Naive B cell (primary cell): Measurements from ENCODE around the gene NUDCD3. TPM values are rescaled to one million over a fixed set of nuclear protein-coding genes. Genes with fewer than 3 reads are reported as not detected.

Experiments used
- ATAC-seq, 2 donors: fragments of 150-1000 bp; cut with Tn5 transposase; 2 replicates each; pipeline ENCODE4 v1.10.0; 2021; ENCODE audit warnings: low read depth in 2 of 2, mild to moderate bottlenecking in 2 of 2, moderate library complexity in 2 of 2
- DNase-seq: peaks from one replicate; pipeline ENCODE4 v3.0.0; 2022
- H3K27ac Mint-ChIP-seq, 6 donors: one replicate each; pipeline ENCODE4 v1.8.0; 2020 to 2022; ENCODE audit warnings: mild to moderate bottlenecking in 6 of 6, mixed read lengths in 6 of 6, moderate library complexity in 5 of 6, inconsistent platforms in 2 of 6
- H3K27me3 Mint-ChIP-seq, 3 donors: one replicate each; pipeline ENCODE4 v1.8.0; 2021 to 2022; ENCODE audit warnings: mixed read lengths in 3 of 3, mild to moderate bottlenecking in 1 of 3
- H3K36me3 Mint-ChIP-seq, 2 donors: one replicate each; pipeline ENCODE4 v1.8.0; 2020 to 2022; ENCODE audit warnings: mixed read lengths in 2 of 2, inconsistent platforms in 1 of 2, mild to moderate bottlenecking in 1 of 2
- H3K4me1 Mint-ChIP-seq, 3 donors: one replicate each; pipeline ENCODE4 v1.8.0; 2020 to 2022; ENCODE audit warnings: mixed read lengths in 3 of 3, inconsistent platforms in 1 of 3, mild to moderate bottlenecking in 1 of 3, moderate library complexity in 1 of 3
- H3K4me3 Mint-ChIP-seq, 8 donors: one replicate each; pipeline ENCODE4 v1.8.0; 2020 to 2022; ENCODE audit warnings: mild to moderate bottlenecking in 8 of 8, mixed read lengths in 8 of 8, moderate library complexity in 8 of 8, inconsistent platforms in 2 of 8
- H3K9me3 Mint-ChIP-seq, 7 donors: one replicate each; pipeline ENCODE4 v1.8.0; 2020 to 2022; ENCODE audit warnings: mixed read lengths in 7 of 7, mild to moderate bottlenecking in 5 of 7, inconsistent platforms in 2 of 7, moderate library complexity in 1 of 7
- polyA plus RNA-seq, 6 donors: library from polyadenylated mRNA; unstranded; fragments of 300-500 nt; fragmentation: Illumina TruSeq; gene quantifications; one replicate each; pipeline ENCODE4 v1.2.3, GENCODE V29; 2021; ENCODE audit warnings: low read depth in 6 of 6

The NUDCD3 gene
- polyA plus RNA-seq, 6 donors from 2014 or later: 32.8 to 70.2 (median 64.4) TPM

GRCh38 chr7:44469461-44470134 lies 20.9 kb downstream of the NUDCD3 start:
- ATAC-seq (no peak), DNase-seq (no peak)
- H3K27me3 Mint-ChIP-seq: no peaks in the 10 kb centered on the region
- H3K36me3 Mint-ChIP-seq: peaks cover 8 to 42% of the 10 kb centered on the region in 2 donors
- H3K27ac Mint-ChIP-seq: peak overlapping the region in 2 of 6 donors; percentile 1 to 39
- H3K9me3 Mint-ChIP-seq: no peaks in the 10 kb centered on the region
- no peak overlapping the region for H3K4me3 Mint-ChIP-seq
- H3K4me1 Mint-ChIP-seq: peaks cover 32 to 38% (median 37%) of the 10 kb centered on the region in 3 donors

- Mint-ChIP-seq H3K9me3 (no peaks in the 10 kb centered on the region), H3K27ac (peak overlapping the region in 3 of 6 donors; percentile 36 to 63 (median 49)), H3K36me3 (peaks cover 8 to 41% of the 10 kb centered on the region in 2 donors), H3K4me1 (peaks cover 26 to 45% (median 39%) of the 10 kb centered on the region in 3 donors), H3K27me3 (no peaks in the 10 kb centered on the region), H3K4me3 (no peak overlapping the region)
- ATAC-seq: no peak
- DNase-seq: no peak
Measured at GRCh38 chr7:44467217-44467548, 23.3 kb downstream of the NUDCD3 start.

DNA sequence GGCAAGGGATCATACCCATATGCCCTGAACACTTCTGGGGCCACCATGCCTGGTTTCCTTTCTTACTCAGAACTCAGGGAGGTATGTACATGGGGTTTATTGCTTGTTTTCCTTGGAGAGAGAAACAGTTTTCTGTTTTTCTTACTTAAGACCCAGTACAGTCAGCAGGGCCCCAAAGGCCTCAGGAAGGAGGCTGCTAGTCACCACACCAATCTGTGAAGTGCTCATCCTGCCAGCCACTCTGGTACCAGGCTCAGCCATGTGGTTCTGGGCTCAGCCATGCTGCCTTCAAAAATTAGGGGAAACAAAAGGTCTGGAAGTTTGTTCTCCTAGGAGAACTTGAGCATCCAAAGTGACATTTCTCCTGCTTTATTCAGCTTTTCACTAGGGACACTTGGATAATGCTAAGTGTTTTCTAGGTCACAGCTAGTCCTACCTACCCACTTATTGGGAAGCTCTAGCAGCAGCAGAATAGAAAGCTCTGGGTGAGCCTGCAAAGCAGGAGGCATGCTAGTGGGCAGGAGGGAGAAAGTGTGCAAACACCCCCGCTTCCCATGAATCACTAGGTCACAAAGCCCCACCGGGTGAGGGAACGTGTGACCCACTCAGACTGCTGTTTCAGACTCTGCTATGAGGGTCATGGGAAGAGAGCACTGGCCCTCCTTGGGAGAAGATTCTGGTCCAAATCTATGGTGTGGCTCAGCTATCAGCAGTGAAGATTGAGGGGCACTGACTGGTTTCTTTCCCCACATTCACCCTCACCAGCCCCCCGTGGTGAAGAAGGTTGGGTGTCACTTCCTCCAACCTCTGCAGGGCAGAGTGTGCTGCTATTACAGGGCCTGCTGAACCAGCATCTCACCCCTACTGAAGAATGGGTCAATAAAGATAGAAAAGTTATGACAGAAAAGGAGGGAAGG lies 23.9 kb downstream of the NUDCD3 start:
- Mint-ChIP-seq H3K27me3 (no peaks in the 10 kb centered on the region), H3K9me3 (no peaks in the 10 kb centered on the region), H3K4me3 (no peak overlapping the region), H3K27ac (peak overlapping the region in 3 of 6 donors; percentile 36 to 49 (median 39)), H3K4me1 (peaks cover 27 to 47% (median 41%) of the 10 kb centered on the region in 3 donors), H3K36me3 (peaks cover 4 to 43% of the 10 kb centered on the region in 2 donors)
- DNase-seq: no peak
- ATAC-seq: no peak

GRCh38 chr7:44465490-44465889 lies 25.0 kb downstream of the NUDCD3 start:
- Mint-ChIP-seq H3K27ac (no peak overlapping the region), H3K4me3 (no peak overlapping the region), H3K36me3 (peaks cover 0 to 45% of the 10 kb centered on the region in 2 donors), H3K4me1 (peaks cover 31 to 54% (median 45%) of the 10 kb centered on the region in 3 donors), H3K9me3 (no peaks in the 10 kb centered on the region), H3K27me3 (no peaks in the 10 kb centered on the region)
- ATAC-seq (no peak), DNase-seq (no peak)

- H3K27ac Mint-ChIP-seq: no peak overlapping the region
- peaks cover 7 to 28% of the 10 kb centered on the region in 2 donors for H3K36me3 Mint-ChIP-seq
- H3K4me1 Mint-ChIP-seq: peaks cover 38 to 68% (median 58%) of the 10 kb centered on the region in 3 donors
- DNase-seq (no peak), ATAC-seq (no peak)
- H3K27me3 Mint-ChIP-seq: no peaks in the 10 kb centered on the region
- H3K4me3 Mint-ChIP-seq: no peak overlapping the region
- H3K9me3 Mint-ChIP-seq: no peaks in the 10 kb centered on the region
Measured at GRCh38 chr7:44463169-44463808, 27.2 kb downstream of the NUDCD3 start.

DNA sequence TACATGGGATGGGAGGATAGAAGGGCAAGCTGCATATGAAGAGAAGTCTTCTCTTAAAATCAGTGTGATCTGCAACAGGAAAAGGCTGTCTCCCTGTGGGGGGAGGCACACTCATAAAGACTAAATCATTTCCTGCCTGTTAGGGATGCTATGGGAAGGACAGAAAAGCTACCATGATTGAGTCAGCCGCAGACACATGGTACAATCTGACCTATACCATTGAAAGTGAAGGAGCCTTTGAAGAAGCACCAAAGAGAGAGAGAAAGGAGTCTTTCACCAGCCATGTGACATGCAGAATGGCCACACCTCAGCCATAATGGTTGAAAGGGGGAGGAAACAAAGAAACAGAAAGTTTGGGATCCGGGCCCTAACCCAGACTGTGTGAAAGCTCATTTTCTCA lies 29.1 kb downstream of the NUDCD3 start:
- Mint-ChIP-seq H3K4me1 (peaks cover 41 to 71% (median 66%) of the 10 kb centered on the region in 3 donors), H3K4me3 (peak overlapping the region in 6 of 8 donors; percentile 48 to 85 (median 68)), H3K27ac (peak overlapping the region in 2 of 6 donors; percentile 83 to 88), H3K9me3 (no peaks in the 10 kb centered on the region), H3K36me3 (peaks cover 10 to 19% of the 10 kb centered on the region in 2 donors), H3K27me3 (no peaks in the 10 kb centered on the region)
- DNase-seq: no peak
- ATAC-seq: no peak

GRCh38 chr7:44460325-44460724 lies 30.1 kb downstream of the NUDCD3 start:
- Mint-ChIP-seq H3K27ac (peak overlapping the region in 4 of 6 donors; percentile 33 to 83 (median 46)), H3K9me3 (no peaks in the 10 kb centered on the region), H3K4me3 (peak overlapping the region; percentile 5 to 85 (median 50)), H3K36me3 (peaks cover 10 to 21% of the 10 kb centered on the region in 2 donors), H3K4me1 (peaks cover 46 to 74% (median 64%) of the 10 kb centered on the region in 3 donors), H3K27me3 (no peaks in the 10 kb centered on the region)
- peak; percentile 100 for ATAC-seq
- peak; percentile 73 for DNase-seq

- Mint-ChIP-seq H3K36me3 (peaks cover 25 to 31% of the 10 kb centered on the region in 2 donors), H3K4me3 (no peak overlapping the region), H3K27ac (no peak overlapping the region)
Measured at GRCh38 chr7:44455155-44455554, 35.3 kb downstream of the NUDCD3 start.

GRCh38 chr7:44454348-44454747 lies 36.1 kb downstream of the NUDCD3 start:
- Mint-ChIP-seq H3K27ac (peak overlapping the region in 1 of 6 donors; percentile 45), H3K27me3 (no peaks in the 10 kb centered on the region), H3K9me3 (no peaks in the 10 kb centered on the region), H3K36me3 (peaks cover 25 to 31% of the 10 kb centered on the region in 2 donors), H3K4me3 (no peak overlapping the region), H3K4me1 (peaks cover 35 to 60% (median 44%) of the 10 kb centered on the region in 3 donors)
- DNase-seq (no peak), ATAC-seq (no peak)

More at GRCh38 chr7:44455155-44455554, 35.3 kb downstream of the NUDCD3 start:
- H3K27me3 Mint-ChIP-seq: no peaks in the 10 kb centered on the region
- H3K4me1 Mint-ChIP-seq: peaks cover 39 to 60% (median 45%) of the 10 kb centered on the region in 3 donors
- no peaks in the 10 kb centered on the region for H3K9me3 Mint-ChIP-seq
- ATAC-seq: no peak
- no peak for DNase-seq

DNA sequence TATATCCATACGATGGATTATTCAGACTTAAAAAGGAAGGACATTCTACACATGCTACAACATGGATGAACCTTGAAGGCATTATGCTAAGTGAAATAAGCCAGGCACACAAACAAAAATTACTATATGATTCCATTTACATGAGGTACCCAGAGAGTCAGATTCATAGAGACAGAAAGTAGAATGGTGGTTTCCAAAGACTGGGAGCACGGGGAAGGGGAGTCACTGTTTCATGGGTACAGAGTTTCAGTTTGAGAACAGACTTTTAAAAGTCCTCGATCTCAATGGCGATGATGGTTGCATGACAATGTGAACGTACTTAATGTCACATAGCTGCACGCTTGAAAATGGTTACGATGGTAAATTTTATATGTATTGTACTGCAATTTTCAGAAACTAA lies 39.3 kb downstream of the NUDCD3 start:
- Mint-ChIP-seq H3K9me3 (no peaks in the 10 kb centered on the region), H3K4me3 (peak overlapping the region in 1 of 8 donors; percentile 51), H3K36me3 (peaks cover 25 to 29% of the 10 kb centered on the region in 2 donors), H3K27ac (no peak overlapping the region), H3K4me1 (peaks cover 39 to 66% (median 47%) of the 10 kb centered on the region in 3 donors), H3K27me3 (no peaks in the 10 kb centered on the region)
- ATAC-seq: no peak
- no peak for DNase-seq

DNA sequence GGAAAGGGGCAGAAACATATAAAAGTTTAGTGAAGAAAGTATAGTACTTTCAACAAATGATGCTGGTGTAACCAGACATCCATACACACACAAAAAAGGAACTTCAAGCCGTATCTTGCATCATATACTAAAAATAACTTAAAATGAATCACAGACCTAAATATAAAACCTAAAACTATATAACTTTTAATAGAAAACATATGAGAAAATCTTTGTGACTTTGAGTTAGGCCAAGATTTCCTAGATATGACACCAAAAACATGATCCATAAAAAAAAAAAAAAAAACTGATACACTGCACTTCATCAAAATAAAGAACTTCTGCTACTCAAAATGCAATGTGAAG lies 40.9 kb downstream of the NUDCD3 start:
- peak overlapping the region in 2 of 8 donors; percentile 5 to 80 for H3K4me3 Mint-ChIP-seq
- no peaks in the 10 kb centered on the region for H3K27me3 Mint-ChIP-seq
- peak in 1 of 2 donors; percentile 30 for ATAC-seq
- H3K27ac Mint-ChIP-seq: peak overlapping the region in 2 of 6 donors; percentile 7 to 67
- no peak for DNase-seq
- H3K36me3 Mint-ChIP-seq: peaks cover 21 to 34% of the 10 kb centered on the region in 2 donors
- no peaks in the 10 kb centered on the region for H3K9me3 Mint-ChIP-seq
- H3K4me1 Mint-ChIP-seq: peaks cover 44 to 72% (median 49%) of the 10 kb centered on the region in 3 donors

DNA sequence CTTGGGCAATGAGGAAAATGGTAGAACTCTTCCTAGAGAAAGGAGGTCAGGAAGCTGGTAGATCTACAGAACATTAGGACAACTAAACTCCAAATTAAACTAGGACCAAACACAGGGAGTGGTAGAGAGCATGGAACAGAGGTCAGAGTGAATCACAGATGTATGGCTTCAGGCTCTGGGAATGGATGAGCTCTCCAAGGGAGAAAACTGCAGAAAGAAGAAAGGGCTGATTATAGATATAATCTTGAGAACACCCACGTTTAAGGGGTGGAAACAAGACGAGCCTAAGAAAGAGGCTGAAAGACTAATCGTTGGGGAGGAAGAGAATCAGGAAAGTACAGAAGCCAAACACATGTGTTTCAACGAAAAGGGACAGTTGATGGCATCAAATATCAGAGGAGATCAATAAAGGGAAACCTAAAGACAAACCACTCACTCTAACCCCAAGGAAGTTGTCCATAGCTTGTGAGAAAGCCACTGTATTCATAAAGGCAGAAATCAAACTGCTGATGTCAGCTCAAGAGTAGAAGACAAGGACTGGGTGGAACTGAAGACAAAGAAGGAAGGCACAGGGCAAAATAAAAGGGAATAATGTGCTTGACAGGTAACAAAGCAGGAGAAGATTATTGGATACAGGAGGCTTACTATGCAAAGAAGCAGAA lies 41.4 kb downstream of the NUDCD3 start:
- DNase-seq: no peak
- H3K9me3 Mint-ChIP-seq: no peaks in the 10 kb centered on the region
- peaks cover 45 to 72% (median 51%) of the 10 kb centered on the region in 3 donors for H3K4me1 Mint-ChIP-seq
- peaks cover 18 to 36% of the 10 kb centered on the region in 2 donors for H3K36me3 Mint-ChIP-seq
- peak overlapping the region in 3 of 8 donors; percentile 5 to 76 (median 22) for H3K4me3 Mint-ChIP-seq
- no peak for ATAC-seq
- no peaks in the 10 kb centered on the region for H3K27me3 Mint-ChIP-seq
- H3K27ac Mint-ChIP-seq: peak overlapping the region in 3 of 6 donors; percentile 7 to 67 (median 52)
